Psoas muscle (tissue), 8 donors: Measurements from ENCODE around the gene GLI3. TPM values are rescaled to one million over a fixed set of nuclear protein-coding genes. Genes with fewer than 3 reads are reported as not detected.

Experiments
- ATAC-seq, 4 donors: fragments of 200-7000 bp; cut with Tn5 transposase; one replicate each; pipeline ENCODE4 v1.9.1; 2020; ENCODE audit warnings: moderate library complexity in 3 of 4, mild to moderate bottlenecking in 2 of 4
- DNase-seq, 2 donors: peaks; one replicate each; pipeline ENCODE4 v3.0.0-alpha.2; 2020
- H3K27ac ChIP-seq: fragments of 200-600 bp; one replicate; pipeline ENCODE4 v1.8.0; 2022
- H3K27me3 ChIP-seq, 3 donors: fragments of 200-600 bp in 1 of 3; one replicate each; pipeline versions ENCODE4 v1.6.1 to v1.8.0; 2013 to 2022; ENCODE audit warnings: low read length in 2 of 3, mild to moderate bottlenecking in 2 of 3, moderate library complexity in 1 of 3; ENCODE audit not compliant: insufficient read depth in 3 of 3
- H3K36me3 ChIP-seq, 2 donors: fragments of 200-600 bp in 1 of 2; one replicate each; pipeline versions ENCODE4 v1.6.1 to v1.8.0; 2013 to 2022; ENCODE audit warnings: low read depth in 1 of 2, mild to moderate bottlenecking in 1 of 2, moderate library complexity in 1 of 2; ENCODE audit not compliant: insufficient read depth in 1 of 2
- H3K4me1 ChIP-seq: fragments of 200-600 bp; one replicate; pipeline ENCODE4 v1.8.0; 2022
- H3K4me3 ChIP-seq: fragments of 200-600 bp; one replicate; pipeline ENCODE4 v1.8.0; 2022; ENCODE audit warnings: mild to moderate bottlenecking
- H3K9me3 ChIP-seq: fragments of 200-600 bp; one replicate; pipeline ENCODE4 v1.8.0; 2022
- WGBS, 3 donors: extraction: QIAGEN DNeasy Blood & Tissue Kit; methylation state at CpG; one replicate each; pipeline versions ENCODE4 v1.1.6 to v1.1.7; 2013; 5-methylcytosine and 5-hydroxymethylcytosine counted together
- intact Hi-C, 2 donors: fragments of 100-400 bp; cut with DNase I; formaldehyde crosslinking; loops; one replicate each; pipeline versions ENCODE4 v1.11.0 to v1.14.2; 2022
- polyA plus RNA-seq, 3 donors: library from polyadenylated mRNA; stranded (reverse); fragments of 200-250 nt; gene quantifications; one replicate each; pipeline ENCODE4 v1.2.3, GENCODE V29; 2013
- total RNA-seq, 4 donors: library from RNA; stranded (reverse); fragmentation: NEBNext Ultra II Directional in 2 of 4; extraction: Animal tissue kit (Norgen Biotek cat#: 25700) in 2 of 4; gene quantifications; one replicate each; pipeline versions ENCODE4 v1.2.1 to v1.2.4, GENCODE V29; 2021 to 2023
- TF ChIP-seq, protein P1 (sequence below): fragments of 200-600 bp; IDR thresholded peaks from one replicate; pipeline ENCODE4 v1.8.0; 2022; ENCODE audit warnings: antibody characterized with exemption
- donor health status: healthy with polysubstance abuse.
- donor health status: DM: no; HTN: no; CAD: no; lungs with moderate emphysema.
- donor health status: Bipolar disorder and iron deficiency.
- donor health status: healthy.
- donor health status: DM: yes; HTN: yes; CAD: no.
- donor health status: DM: no; HTN: no; CAD: no.
- donor health status: DM: no; HTN: no; CAD: no.
- donor health status: DM: yes; HTN: yes; CAD: no.

GLI3 gene
- total and polyA plus RNA-seq, 7 donors = 0.24 to 4.9 (median 3.2) TPM

DNA sequence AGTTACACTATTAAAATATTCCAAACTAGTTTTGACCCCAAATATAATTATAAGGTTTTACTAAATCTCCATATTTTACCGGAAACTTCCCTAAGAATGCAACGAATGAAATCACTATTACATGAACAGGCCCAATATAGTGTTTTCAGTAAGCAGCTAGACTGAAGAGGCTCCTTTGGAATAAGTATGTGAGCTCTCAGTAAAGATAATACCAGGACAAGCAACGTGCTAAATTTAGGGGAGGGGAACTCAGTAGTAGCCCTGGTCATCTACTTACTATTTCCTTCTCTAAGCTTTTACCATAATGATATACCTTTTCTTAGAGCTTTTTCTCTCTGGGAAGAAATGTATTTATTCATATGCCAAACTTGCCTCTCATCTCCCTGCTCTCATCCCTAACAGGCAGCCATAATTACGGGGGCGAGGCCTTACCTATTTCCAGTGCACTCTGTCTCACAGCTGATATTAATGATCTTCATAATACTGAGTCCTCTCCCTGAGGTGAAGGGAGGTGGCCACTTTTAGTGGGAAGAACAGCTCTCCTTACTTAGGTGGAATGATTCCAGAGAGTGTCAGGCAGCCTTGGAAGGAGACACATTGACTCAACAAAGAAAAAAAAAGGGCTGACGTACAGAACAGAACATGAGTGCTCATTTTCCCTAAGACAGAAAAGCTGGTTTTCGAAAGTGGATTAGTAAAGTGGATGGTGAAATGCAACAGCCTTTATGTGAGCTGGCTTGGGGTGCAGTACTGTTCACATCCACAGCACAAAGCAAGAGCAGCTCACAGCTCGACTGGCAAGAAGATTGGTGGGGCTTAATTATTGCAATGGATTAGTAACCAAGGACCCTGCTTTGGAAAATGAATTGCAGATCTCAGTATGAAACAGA, 165.4 kb downstream of the GLI3 start:
- 64 to 76% (median 65%) methylated on average over 8 of the region's 8 CpGs for WGBS, 3 donors
- TF ChIP-seq, protein P1, sequence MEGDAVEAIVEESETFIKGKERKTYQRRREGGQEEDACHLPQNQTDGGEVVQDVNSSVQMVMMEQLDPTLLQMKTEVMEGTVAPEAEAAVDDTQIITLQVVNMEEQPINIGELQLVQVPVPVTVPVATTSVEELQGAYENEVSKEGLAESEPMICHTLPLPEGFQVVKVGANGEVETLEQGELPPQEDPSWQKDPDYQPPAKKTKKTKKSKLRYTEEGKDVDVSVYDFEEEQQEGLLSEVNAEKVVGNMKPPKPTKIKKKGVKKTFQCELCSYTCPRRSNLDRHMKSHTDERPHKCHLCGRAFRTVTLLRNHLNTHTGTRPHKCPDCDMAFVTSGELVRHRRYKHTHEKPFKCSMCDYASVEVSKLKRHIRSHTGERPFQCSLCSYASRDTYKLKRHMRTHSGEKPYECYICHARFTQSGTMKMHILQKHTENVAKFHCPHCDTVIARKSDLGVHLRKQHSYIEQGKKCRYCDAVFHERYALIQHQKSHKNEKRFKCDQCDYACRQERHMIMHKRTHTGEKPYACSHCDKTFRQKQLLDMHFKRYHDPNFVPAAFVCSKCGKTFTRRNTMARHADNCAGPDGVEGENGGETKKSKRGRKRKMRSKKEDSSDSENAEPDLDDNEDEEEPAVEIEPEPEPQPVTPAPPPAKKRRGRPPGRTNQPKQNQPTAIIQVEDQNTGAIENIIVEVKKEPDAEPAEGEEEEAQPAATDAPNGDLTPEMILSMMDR = no peak
- Histone ChIP-seq H3K9me3 (no peaks in the 10 kb centered on the region), H3K4me1 (peaks cover 10% of the 10 kb centered on the region), H3K27me3 (no peaks in the 10 kb centered on the region), H3K27ac (no peak overlapping the region), H3K4me3 (no peak overlapping the region), H3K36me3 (no peaks in the 10 kb centered on the region)
- intact Hi-C loops = no loop called here
- DNase-seq = no peak
- peak in 3 of 4 donors; percentile 64 to 81 (median 67) for ATAC-seq

DNA sequence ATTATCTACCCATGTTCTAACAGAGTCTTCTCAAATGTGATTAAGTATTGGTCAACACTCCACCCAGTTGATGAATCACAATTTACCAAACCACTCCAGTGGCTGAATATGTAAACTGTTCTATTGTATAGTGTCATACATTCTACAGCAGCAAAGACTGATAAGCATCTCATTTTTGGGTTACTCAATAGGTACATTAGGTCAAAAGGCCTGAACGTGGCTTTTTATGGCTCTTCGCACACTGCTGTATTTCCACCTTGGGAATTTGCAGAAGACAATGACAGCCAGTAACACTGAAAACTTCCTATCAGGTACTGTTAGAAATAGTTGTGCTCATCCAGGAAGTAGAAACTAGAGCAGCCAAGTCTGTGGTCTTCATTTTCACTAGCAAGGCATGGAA, 166.9 kb downstream of the GLI3 start:
- Histone ChIP-seq H3K4me3 (no peak overlapping the region), H3K27ac (no peak overlapping the region), H3K9me3 (no peaks in the 10 kb centered on the region), H3K36me3 (no peaks in the 10 kb centered on the region), H3K4me1 (peaks cover 10% of the 10 kb centered on the region), H3K27me3 (no peaks in the 10 kb centered on the region)
- 82 to 92% (median 87%) methylated on average over 2 of the region's 2 CpGs for WGBS, 3 donors
- TF ChIP-seq, protein P1 = no peak
- no peak for ATAC-seq
- intact Hi-C loops = no loop called here
- no peak for DNase-seq

DNA sequence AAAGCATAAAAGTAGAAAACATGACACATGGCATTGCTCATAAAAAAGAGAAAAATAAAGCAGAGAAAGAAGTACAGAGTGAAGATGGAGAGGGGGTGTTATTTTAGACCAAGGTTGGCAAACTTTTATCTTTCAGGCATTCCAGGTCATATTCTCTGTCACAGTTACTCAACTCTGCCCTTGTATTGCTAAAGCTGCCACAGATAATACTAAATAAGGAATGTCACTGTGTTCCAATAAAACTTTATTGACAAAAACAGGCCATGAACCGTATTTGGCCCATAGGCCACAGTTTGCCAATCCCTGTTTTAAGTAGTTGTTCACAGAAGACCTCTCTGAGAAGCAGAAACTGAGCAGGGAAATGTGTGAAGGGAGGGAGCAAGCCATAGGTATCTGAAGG, 167.4 kb downstream of the GLI3 start:
- Histone ChIP-seq H3K27ac (no peak overlapping the region), H3K4me1 (peaks cover 10% of the 10 kb centered on the region), H3K27me3 (no peaks in the 10 kb centered on the region), H3K9me3 (no peaks in the 10 kb centered on the region), H3K4me3 (no peak overlapping the region), H3K36me3 (no peaks in the 10 kb centered on the region)
- intact Hi-C loops = no loop called here
- ATAC-seq (no peak), DNase-seq (no peak)
- TF ChIP-seq, protein P1 = no peak
- 92 to 94% (median 94%) methylated on average over 1 of the region's 1 CpG for WGBS, 3 donors

DNA sequence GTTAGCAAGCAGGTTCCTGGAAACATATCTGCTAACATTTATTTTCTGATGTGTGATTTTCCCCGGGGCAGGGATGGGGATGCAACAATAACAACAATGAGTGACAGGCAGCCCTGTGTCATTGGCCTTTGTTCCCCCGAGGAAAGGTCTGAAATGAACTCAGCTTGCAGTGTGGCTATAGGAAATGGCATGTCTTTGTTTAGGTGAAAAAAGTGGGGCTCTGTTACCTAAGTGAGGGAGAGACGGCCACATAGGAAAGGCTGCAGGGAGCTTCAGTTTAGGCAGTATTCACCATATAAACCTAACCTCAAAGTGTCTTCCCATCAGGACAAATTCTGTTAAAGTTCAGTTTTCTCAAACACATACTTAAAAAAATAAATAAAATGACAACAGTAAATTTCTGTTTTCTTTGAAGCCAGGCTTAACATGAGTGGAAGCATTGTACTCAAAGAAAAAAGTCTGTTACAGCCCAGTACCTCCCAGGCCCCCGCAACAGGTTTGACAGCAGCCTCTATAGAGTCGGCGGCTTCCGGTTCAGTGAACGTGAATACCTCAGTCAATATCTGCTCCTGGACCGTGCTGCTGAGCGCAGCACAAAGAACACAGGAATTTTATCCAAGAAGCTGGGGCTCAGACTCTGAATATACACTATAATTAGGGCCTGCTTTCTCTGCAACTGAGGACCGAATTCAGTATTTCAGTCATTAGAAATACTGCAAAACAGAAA, 168.3 kb downstream of the GLI3 start:
- ATAC-seq (no peak), DNase-seq (no peak)
- Histone ChIP-seq H3K36me3 (no peaks in the 10 kb centered on the region), H3K27ac (no peak overlapping the region), H3K4me1 (peaks cover 10% of the 10 kb centered on the region), H3K4me3 (no peak overlapping the region), H3K27me3 (no peaks in the 10 kb centered on the region), H3K9me3 (no peaks in the 10 kb centered on the region)
- intact Hi-C loops = no loop called here
- 77 to 78% (median 77%) methylated on average over 11 of the region's 11 CpGs for WGBS, 3 donors
- TF ChIP-seq, protein P1 = no peak
